Lung (tissue), 12 donors: Measurements from ENCODE around the gene LY6G6D. TPM values are rescaled to one million over a fixed set of nuclear protein-coding genes. Genes with fewer than 3 reads are reported as not detected.

Source experiments
- ATAC-seq: fragments of 200-7000 bp; cut with Tn5 transposase; one replicate; pipeline ENCODE4 v1.9.1; 2020; ENCODE audit warnings: moderate number of reproducible peaks; ENCODE audit not compliant: insufficient read depth, low FRiP score
- DNase-seq, 3 donors: peaks; one replicate each; pipeline ENCODE4 v3.0.0-alpha.2; 2013 to 2017
- H3K27ac ChIP-seq, 2 donors: one replicate each; pipeline ENCODE4 v1.5.1; 2013; ENCODE audit warnings: mild to moderate bottlenecking in 2 of 2, moderate library complexity in 2 of 2, control low read depth in 1 of 2, inconsistent platforms in 1 of 2, low read depth in 1 of 2, low read length in 1 of 2
- H3K27me3 ChIP-seq, 3 donors: one replicate each; pipeline ENCODE4 v1.5.1; 2013; ENCODE audit warnings: low read length in 2 of 3; ENCODE audit not compliant: control insufficient read depth in 3 of 3, insufficient read depth in 3 of 3
- H3K36me3 ChIP-seq, 4 donors: one replicate each; pipeline ENCODE4 v1.5.1; 2013; ENCODE audit warnings: low read length in 4 of 4, mild to moderate bottlenecking in 1 of 4, moderate library complexity in 1 of 4; ENCODE audit not compliant: control insufficient read depth in 4 of 4, insufficient read depth in 4 of 4
- H3K4me1 ChIP-seq, 5 donors: one replicate each; pipeline ENCODE4 v1.5.1; 2013; ENCODE audit warnings: low read length in 5 of 5, mild to moderate bottlenecking in 2 of 5, moderate library complexity in 1 of 5; ENCODE audit not compliant: control insufficient read depth in 5 of 5, insufficient read depth in 5 of 5
- H3K4me3 ChIP-seq: one replicate; pipeline ENCODE4 v1.5.1; 2013; ENCODE audit warnings: mild to moderate bottlenecking, control low read depth, moderate library complexity
- H3K9ac ChIP-seq, 2 donors: one replicate each; pipeline ENCODE4 v1.5.1; 2013; ENCODE audit warnings: low read length in 2 of 2, control low read depth in 1 of 2; ENCODE audit not compliant: insufficient read depth in 1 of 2
- H3K9me3 ChIP-seq, 4 donors: one replicate each; pipeline ENCODE4 v1.5.1; 2013; ENCODE audit warnings: low read length in 3 of 4, mild to moderate bottlenecking in 1 of 4, moderate library complexity in 1 of 4; ENCODE audit not compliant: control insufficient read depth in 4 of 4, insufficient read depth in 3 of 4
- CTCF ChIP-seq: IDR thresholded peaks from 2 replicates; pipeline ENCODE4 v1.5.1; 2012; ENCODE audit warnings: mild to moderate bottlenecking; ENCODE audit errors: control extremely low read depth, extremely low read depth
- WGBS, 2 donors: extraction: QIAGEN DNeasy Blood & Tissue Kit; methylation state at CpG; one replicate each; pipeline ENCODE4 v1.1.7; 2013; 5-methylcytosine and 5-hydroxymethylcytosine counted together
- polyA plus RNA-seq, 2 donors: library from polyadenylated mRNA; stranded (reverse); fragments of 200-250 nt; gene quantifications; one replicate each; pipeline ENCODE4 v1.2.1, GENCODE V29; 2013
- total RNA-seq, 2 donors: library from RNA; depleted of rRNA in 1 of 2; stranded (reverse); fragments of >200 nt in 1 of 2; gene quantifications; one replicate each; pipeline ENCODE4 v1.2.1, GENCODE V29; 2014 to 2021
- donor health status: control.
- donor health status: control.
- donor health status: Bipolar disorder and iron deficiency.
- donor health status: healthy.
- donor health status: DM: yes; HTN: yes; CAD: no.

Gene LY6G6D
- total and polyA plus RNA-seq, 4 donors = not detected

- no peak for TF ChIP-seq CTCF
- Histone ChIP-seq H3K9me3 (no peaks in the 10 kb centered on the region), H3K27me3 (no peaks in the 10 kb centered on the region), H3K9ac (no peak overlapping the region), H3K4me1 (peaks cover 7 to 17% (median 11%) of the 10 kb centered on the region in 5 donors), H3K36me3 (peaks cover 0 to 17% (median 10%) of the 10 kb centered on the region in 4 donors), H3K4me3 (no peak overlapping the region), H3K27ac (peak overlapping the region in 1 of 2 donors; percentile 63)
- no peak for DNase-seq
- 84 to 93% methylated on average over 5 of the region's 5 CpGs for WGBS, 2 donors
- no peak for ATAC-seq
Observed at GRCh38 chr6:31700740-31701401, 14.3 kb upstream of the LY6G6D start.

GRCh38 chr6:31701666-31702404 lies 13.3 kb upstream of the LY6G6D start:
- no peak for TF ChIP-seq CTCF
- H3K4me3 ChIP-seq = peak overlapping the region; percentile 69
- H3K36me3 ChIP-seq = peaks cover 0 to 14% (median 9%) of the 10 kb centered on the region in 4 donors
- H3K9me3 ChIP-seq = no peaks in the 10 kb centered on the region
- H3K9ac ChIP-seq = peak overlapping the region; percentile 88 to 99
- peaks cover 7 to 15% (median 11%) of the 10 kb centered on the region in 5 donors for H3K4me1 ChIP-seq
- peak overlapping the region; percentile 28 to 98 for H3K27ac ChIP-seq
- WGBS, 2 donors = 27 to 40% methylated on average over 7 of the region's 7 CpGs
- no peak for ATAC-seq
- peak in 2 of 3 donors; percentile 40 to 57 for DNase-seq
- no peaks in the 10 kb centered on the region for H3K27me3 ChIP-seq

- Histone ChIP-seq H3K36me3 (peaks cover 0 to 14% (median 8%) of the 10 kb centered on the region in 4 donors), H3K27ac (peak overlapping the region; percentile 97 to 98), H3K9ac (peak overlapping the region; percentile 88 to 99), H3K27me3 (no peaks in the 10 kb centered on the region), H3K9me3 (no peaks in the 10 kb centered on the region), H3K4me3 (peak overlapping the region; percentile 69), H3K4me1 (peaks cover 7 to 14% (median 10%) of the 10 kb centered on the region in 5 donors)
- ATAC-seq (no peak), DNase-seq (no peak)
- 1% methylated on average over 10 of the region's 10 CpGs for WGBS, 2 donors
- TF ChIP-seq CTCF = no peak
Observed at GRCh38 chr6:31702405-31702818, 12.7 kb upstream of the LY6G6D start.
